Neutrophil (primary cell): Measurements from ENCODE around the gene NPAS2.

Experiments
- H3K27ac ChIP-seq: fragments of 200-600 bp; sonication (generic); 2 replicates; pipeline ENCODE4 v1.5.1; 2016; ENCODE audit warnings: mild to moderate bottlenecking, moderate library complexity
- H3K27me3 ChIP-seq: fragments of 200-600 bp; sonication (generic); 2 replicates; pipeline ENCODE4 v1.6.0; 2016; ENCODE audit warnings: mild to moderate bottlenecking
- H3K36me3 ChIP-seq: fragments of 200-600 bp; sonication (generic); 2 replicates; pipeline ENCODE4 v1.5.1; 2017
- H3K4me1 ChIP-seq, 2 experiments: fragments of 200-600 bp in 1 of 2; sonication (generic) in 1 of 2; 1 replicate in 1 of 2; 2 replicates in 1 of 2; pipeline versions ENCODE4 v1.5.1 to v1.6.1; 2013 to 2016; ENCODE audit warnings: low read depth in 1 of 2, low read length in 1 of 2, mild to moderate bottlenecking in 1 of 2, moderate library complexity in 1 of 2; ENCODE audit not compliant: control insufficient read depth in 1 of 2, insufficient read depth in 1 of 2
- H3K4me3 ChIP-seq, 2 experiments: fragments of 200-600 bp in 1 of 2; sonication (generic) in 1 of 2; 1 replicate in 1 of 2; 2 replicates in 1 of 2; pipeline ENCODE4 v1.5.1; 2013 to 2016; ENCODE audit warnings: low read depth in 1 of 2, low read length in 1 of 2, mild to moderate bottlenecking in 1 of 2, moderate library complexity in 1 of 2
- H3K9me3 ChIP-seq: fragments of 200-600 bp; sonication (generic); 2 replicates; pipeline ENCODE4 v1.5.1; 2016
- TF ChIP-seq, protein P1 (sequence below): fragments of 200-600 bp; sonication (generic); IDR thresholded peaks from 2 replicates; pipeline ENCODE4 v1.5.1; 2016; ENCODE audit warnings: antibody characterized with exemption

NPAS2 gene

DNA sequence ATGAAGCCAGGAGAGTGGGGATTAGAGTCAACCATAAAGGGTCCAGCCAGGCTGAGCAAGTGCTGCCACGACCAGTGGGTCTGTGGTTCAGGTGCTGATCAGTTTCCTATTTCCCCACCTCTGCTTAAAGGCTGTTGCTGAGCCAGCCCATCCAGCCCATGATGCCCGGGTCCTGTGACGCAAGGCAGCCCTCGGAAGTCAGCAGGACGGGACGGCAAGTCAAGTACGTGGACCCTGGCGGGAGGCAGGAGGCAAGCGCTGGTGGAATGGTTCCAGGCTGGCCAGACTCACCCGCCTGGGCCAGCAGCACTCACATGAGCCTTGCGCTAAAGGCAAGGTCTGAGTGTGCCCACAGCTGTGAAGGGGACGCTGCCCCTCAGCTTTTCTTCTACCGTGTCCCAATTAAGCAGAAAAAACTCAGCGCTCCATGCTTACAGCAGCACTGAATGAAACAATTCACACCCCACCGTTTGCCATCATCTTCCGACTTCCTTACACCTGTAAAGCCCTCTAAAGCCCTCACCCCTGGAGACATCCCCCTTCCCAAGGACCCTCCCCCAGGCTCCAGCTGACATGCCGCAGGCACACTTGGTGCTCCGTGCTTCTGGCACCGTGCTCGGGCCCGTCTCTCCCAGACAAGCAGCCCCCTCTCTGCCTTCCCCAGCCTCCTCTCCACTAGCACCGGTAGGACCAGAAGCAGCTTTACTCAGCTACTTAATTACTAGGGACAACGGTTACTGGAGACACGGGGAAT is 170.9 kb downstream of the NPAS2 start:
- H3K27ac ChIP-seq, result no peak overlapping the region
- H3K9me3 ChIP-seq, result no peaks in the 10 kb centered on the region
- no peak overlapping the region for H3K4me3 ChIP-seq
- H3K4me1 ChIP-seq, result no peaks in the 10 kb centered on the region
- TF ChIP-seq, protein P1, sequence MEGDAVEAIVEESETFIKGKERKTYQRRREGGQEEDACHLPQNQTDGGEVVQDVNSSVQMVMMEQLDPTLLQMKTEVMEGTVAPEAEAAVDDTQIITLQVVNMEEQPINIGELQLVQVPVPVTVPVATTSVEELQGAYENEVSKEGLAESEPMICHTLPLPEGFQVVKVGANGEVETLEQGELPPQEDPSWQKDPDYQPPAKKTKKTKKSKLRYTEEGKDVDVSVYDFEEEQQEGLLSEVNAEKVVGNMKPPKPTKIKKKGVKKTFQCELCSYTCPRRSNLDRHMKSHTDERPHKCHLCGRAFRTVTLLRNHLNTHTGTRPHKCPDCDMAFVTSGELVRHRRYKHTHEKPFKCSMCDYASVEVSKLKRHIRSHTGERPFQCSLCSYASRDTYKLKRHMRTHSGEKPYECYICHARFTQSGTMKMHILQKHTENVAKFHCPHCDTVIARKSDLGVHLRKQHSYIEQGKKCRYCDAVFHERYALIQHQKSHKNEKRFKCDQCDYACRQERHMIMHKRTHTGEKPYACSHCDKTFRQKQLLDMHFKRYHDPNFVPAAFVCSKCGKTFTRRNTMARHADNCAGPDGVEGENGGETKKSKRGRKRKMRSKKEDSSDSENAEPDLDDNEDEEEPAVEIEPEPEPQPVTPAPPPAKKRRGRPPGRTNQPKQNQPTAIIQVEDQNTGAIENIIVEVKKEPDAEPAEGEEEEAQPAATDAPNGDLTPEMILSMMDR, result no peak
- no peaks in the 10 kb centered on the region for H3K27me3 ChIP-seq
- H3K36me3 ChIP-seq, result no peaks in the 10 kb centered on the region

DNA sequence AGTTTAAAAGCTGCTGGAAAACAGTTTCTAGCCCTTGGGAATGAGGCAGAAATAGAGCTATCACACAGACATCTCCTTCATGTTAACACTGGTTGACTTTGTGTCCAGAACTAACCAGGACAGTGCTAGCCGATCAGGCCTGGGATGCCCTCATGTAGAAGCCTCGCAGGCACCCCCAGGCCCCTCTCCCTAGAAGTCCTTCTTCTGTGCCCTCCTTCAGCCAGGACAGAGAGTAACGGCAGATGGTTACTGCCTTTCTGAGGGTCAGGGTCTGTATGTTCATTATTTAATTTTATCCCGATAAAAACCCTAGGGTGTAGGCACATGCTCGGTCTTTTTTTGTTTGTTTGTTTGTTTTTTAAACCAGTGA is 171.4 kb downstream of the NPAS2 start:
- Histone ChIP-seq H3K27me3 (no peaks in the 10 kb centered on the region), H3K36me3 (no peaks in the 10 kb centered on the region), H3K27ac (no peak overlapping the region), H3K4me1 (no peaks in the 10 kb centered on the region), H3K9me3 (no peaks in the 10 kb centered on the region), H3K4me3 (no peak overlapping the region)
- TF ChIP-seq, protein P1, result no peak

DNA sequence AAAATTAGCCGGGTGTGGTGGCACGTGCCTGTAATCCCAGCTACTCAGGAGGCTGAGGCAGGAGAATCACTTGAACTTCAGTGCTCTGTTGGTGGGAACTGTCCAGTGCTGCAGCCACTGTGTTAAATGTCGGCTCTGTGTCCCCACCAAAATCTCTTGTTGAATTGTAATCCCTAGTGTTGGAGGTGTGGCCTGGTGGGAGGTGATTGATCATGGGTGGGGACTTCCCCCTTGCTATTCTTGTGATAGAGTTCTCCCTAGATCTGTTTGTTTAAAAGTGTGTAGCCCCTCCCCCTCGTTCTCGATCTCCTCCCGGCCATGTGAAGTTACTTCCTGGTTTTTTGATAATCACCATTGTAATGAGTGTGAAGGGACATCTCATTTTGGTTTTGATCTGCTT is 172.3 kb downstream of the NPAS2 start:
- H3K4me3 ChIP-seq, result no peak overlapping the region
- H3K9me3 ChIP-seq, result no peaks in the 10 kb centered on the region
- H3K4me1 ChIP-seq, result no peaks in the 10 kb centered on the region
- H3K27me3 ChIP-seq, result peaks cover under 1% of the 10 kb centered on the region
- no peak overlapping the region for H3K27ac ChIP-seq
- TF ChIP-seq, protein P1, result no peak
- H3K36me3 ChIP-seq, result no peaks in the 10 kb centered on the region

DNA sequence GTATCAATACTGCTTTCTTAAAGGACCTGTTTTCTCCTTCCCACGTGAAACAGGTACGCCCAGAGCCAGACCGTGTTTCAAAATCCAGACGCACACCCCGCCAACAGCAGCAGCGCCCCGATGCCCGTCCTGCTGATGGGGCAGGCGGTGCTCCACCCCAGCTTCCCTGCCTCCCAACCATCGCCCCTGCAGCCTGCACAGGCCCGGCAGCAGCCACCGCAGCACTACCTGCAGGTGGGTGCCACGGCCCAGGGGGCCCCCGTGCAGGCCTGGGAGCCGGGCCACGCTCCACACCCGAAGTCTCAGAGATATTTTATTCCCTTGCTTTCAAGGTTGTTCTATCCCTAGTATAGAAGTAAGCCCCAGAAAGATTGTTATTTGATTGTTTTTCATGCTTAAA is 173.4 kb downstream of the NPAS2 start:
- H3K27me3 ChIP-seq, result peaks cover 10% of the 10 kb centered on the region
- TF ChIP-seq, protein P1, result no peak
- no peak overlapping the region for H3K4me3 ChIP-seq
- H3K4me1 ChIP-seq, result no peaks in the 10 kb centered on the region
- H3K36me3 ChIP-seq, result no peaks in the 10 kb centered on the region
- no peaks in the 10 kb centered on the region for H3K9me3 ChIP-seq
- no peak overlapping the region for H3K27ac ChIP-seq

DNA sequence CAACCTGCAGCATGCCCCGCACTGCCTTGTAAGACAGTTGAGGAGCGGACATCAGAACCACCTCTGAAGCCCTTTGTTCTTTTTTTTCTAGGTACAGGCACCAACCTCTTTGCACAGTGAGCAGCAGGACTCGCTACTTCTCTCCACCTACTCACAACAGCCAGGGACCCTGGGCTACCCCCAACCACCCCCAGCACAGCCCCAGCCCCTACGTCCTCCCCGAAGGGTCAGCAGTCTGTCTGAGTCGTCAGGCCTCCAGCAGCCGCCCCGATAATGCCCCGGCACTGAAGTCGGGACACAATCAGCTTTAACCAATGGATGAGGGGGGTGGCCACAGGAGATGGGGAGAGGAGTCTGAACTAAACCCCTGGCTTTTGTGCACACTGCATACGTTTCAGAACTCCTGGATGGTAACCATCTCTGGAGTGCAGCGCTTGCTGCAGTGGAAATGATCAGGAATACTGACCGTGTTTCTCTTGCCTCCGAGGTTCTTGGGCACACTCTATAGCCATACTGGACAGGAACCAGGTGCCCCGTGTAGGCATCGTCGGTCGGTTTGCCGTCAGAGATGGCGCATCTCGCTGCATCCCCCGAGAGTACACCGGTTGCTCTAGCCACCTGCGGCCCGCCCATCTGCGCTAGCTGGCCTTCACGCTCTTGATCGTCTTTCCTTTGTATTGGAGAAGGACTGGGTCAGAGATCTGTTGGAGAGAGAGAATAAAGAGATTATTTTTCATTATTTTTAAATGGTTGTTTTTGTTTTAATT is 175.6 kb downstream of the NPAS2 start:
- TF ChIP-seq, protein P1, result no peak
- H3K4me3 ChIP-seq, result no peak overlapping the region

More for the DNA sequence above, 175.6 kb downstream of the NPAS2 start:
- no peaks in the 10 kb centered on the region for H3K9me3 ChIP-seq
- peaks cover 23% of the 10 kb centered on the region for H3K27me3 ChIP-seq
- no peaks in the 10 kb centered on the region for H3K4me1 ChIP-seq
- no peaks in the 10 kb centered on the region for H3K36me3 ChIP-seq
- H3K27ac ChIP-seq, result no peak overlapping the region
